Measurements from ENCODE around the gene UPK2. TPM values are rescaled to one million over a fixed set of nuclear protein-coding genes. Genes with fewer than 3 reads are reported as not detected.

Gene UPK2
- total RNA-seq, 2 experiments from 2014 or later = not detected

GRCh38 chr11:118912742-118913410 is 43.2 kb upstream of the UPK2 start:
- Mint-ChIP-seq H3K27ac (peak overlapping the region; percentile 100), H3K4me1 (ENCODE audit: low read depth) (peaks cover 86% of the 10 kb centered on the region), H3K36me3 (peaks cover 8% of the 10 kb centered on the region), H3K9me3 (no peaks in the 10 kb centered on the region), H3K4me3 (peak overlapping the region; percentile 75), H3K27me3 (no peaks in the 10 kb centered on the region)
- ChIA-PET CTCF (interaction anchor here (0.5 to 15.0 kb wide), 8 partner anchors 17 to 304 kb away, joined by 3 to 311 read pairs (median 5); partner anchors contain the start of genes BCL9L and UPK2), POLR2A (interaction anchor here (1.4 to 6.4 kb wide), 7 partner anchors 10 to 190 kb away, joined by 4 to 56 read pairs (median 9); partner anchors contain the start of genes BCL9L, CENATAC, CXCR5 and DDX6)
- intact Hi-C loops (cut with micrococcal nuclease) = no loop called here
- DNase-seq = peak; percentile 48

DNA sequence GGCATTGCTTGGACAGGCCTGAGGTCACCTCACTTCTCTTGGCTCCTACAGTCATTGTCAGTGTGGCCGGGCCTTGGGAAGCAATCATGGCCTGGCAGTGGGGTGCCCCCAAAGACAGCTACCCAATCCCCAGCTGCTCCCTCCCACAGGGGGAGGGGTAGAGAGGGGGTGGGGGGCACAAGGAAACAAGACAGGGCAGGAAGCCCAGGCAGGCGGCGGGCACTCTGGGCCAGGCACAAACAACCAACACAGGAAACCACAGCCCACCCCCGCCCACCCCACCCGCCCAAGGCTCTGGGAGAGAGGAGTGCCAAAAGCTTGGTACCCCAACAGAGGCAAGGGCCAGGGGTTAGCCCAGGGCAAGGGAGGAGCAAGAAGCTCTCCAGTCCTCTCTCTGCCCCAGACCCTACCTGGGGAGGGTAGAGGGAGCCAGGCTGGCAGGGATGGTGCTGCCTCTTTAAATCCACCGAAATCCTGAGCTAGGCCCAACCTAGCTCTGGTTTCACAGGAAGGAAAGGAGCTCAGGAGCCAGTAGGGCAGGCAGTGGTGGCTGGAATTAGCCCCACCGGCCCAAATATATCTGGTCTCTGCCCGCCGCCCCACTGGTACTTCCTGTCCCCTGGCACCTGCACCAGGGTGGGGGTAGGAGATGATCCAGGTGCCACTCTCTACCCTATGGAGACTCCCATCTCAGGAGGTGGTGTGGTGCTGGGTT is 42.5 kb upstream of the UPK2 start:
- H3K4me1 Mint-ChIP-seq (ENCODE audit: low read depth) = peaks cover 85% of the 10 kb centered on the region
- H3K36me3 Mint-ChIP-seq = peaks cover 8% of the 10 kb centered on the region
- POLR2A ChIA-PET = interaction anchor here (1.1 to 6.4 kb wide), 7 partner anchors 9 to 123 kb away, joined by 3 to 56 read pairs (median 9); partner anchors contain the start of genes BCL9L, CXCR5 and DDX6
- peak overlapping the region; percentile 57 for H3K4me3 Mint-ChIP-seq
- CTCF ChIA-PET = interaction anchor here (0.5 to 15.0 kb wide), 6 partner anchors 17 to 47 kb away, joined by 3 to 311 read pairs (median 4); partner anchors contain the start of genes BCL9L and UPK2
- peak; percentile 50 for DNase-seq
- intact Hi-C loops (cut with micrococcal nuclease) = loop anchor here (1.0 kb wide), 1 partner anchor 15 kb away; no protein-coding TSS in a partner anchor
- H3K27me3 Mint-ChIP-seq = no peaks in the 10 kb centered on the region
- H3K27ac Mint-ChIP-seq = peak overlapping the region; percentile 100
- no peaks in the 10 kb centered on the region for H3K9me3 Mint-ChIP-seq

GRCh38 chr11:118914178-118914918 is 41.8 kb upstream of the UPK2 start:
- H3K27ac Mint-ChIP-seq = peak overlapping the region; percentile 100
- intact Hi-C loops (cut with micrococcal nuclease) = loop anchor here (1.0 kb wide), 1 partner anchor 14 kb away; no protein-coding TSS in a partner anchor
- no peaks in the 10 kb centered on the region for H3K9me3 Mint-ChIP-seq
- peaks cover 87% of the 10 kb centered on the region for H3K4me1 Mint-ChIP-seq (ENCODE audit: low read depth)
- peak overlapping the region; percentile 57 for H3K4me3 Mint-ChIP-seq
- peak; percentile 88 for DNase-seq
- POLR2A ChIA-PET = interaction anchor here (1.1 to 6.4 kb wide), 7 partner anchors 8 to 124 kb away, joined by 3 to 56 read pairs (median 9); partner anchors contain the start of genes BCL9L, CXCR5 and DDX6
- peaks cover 4% of the 10 kb centered on the region for H3K36me3 Mint-ChIP-seq
- CTCF ChIA-PET = interaction anchor here (0.6 to 15.0 kb wide), 5 partner anchors 16 to 123 kb away, joined by 3 to 311 read pairs (median 3); partner anchors contain the start of genes BCL9L, DDX6 and UPK2
- no peaks in the 10 kb centered on the region for H3K27me3 Mint-ChIP-seq

GRCh38 chr11:118914987-118915386 is 41.1 kb upstream of the UPK2 start:
- CTCF ChIA-PET = interaction anchor here (0.8 to 15.0 kb wide), 2 partner anchors 15 to 123 kb away, joined by 3 to 311 read pairs; partner anchors contain the start of genes BCL9L and DDX6
- Mint-ChIP-seq H3K27me3 (no peaks in the 10 kb centered on the region), H3K4me1 (ENCODE audit: low read depth) (peaks cover 88% of the 10 kb centered on the region), H3K4me3 (peak overlapping the region; percentile 57), H3K36me3 (peaks cover 4% of the 10 kb centered on the region), H3K9me3 (no peaks in the 10 kb centered on the region), H3K27ac (peak overlapping the region; percentile 100)
- no peak for DNase-seq
- intact Hi-C loops (cut with micrococcal nuclease) = loop anchor here (1.0 kb wide), 1 partner anchor 13 kb away; no protein-coding TSS in a partner anchor
- POLR2A ChIA-PET = interaction anchor here (1.9 to 6.4 kb wide), 4 partner anchors 8 to 125 kb away, joined by 6 to 56 read pairs (median 40); partner anchors contain the start of genes BCL9L and DDX6

GRCh38 chr11:118915396-118915795 is 40.7 kb upstream of the UPK2 start:
- Mint-ChIP-seq H3K4me3 (no peak overlapping the region), H3K27me3 (no peaks in the 10 kb centered on the region), H3K9me3 (no peaks in the 10 kb centered on the region), H3K27ac (peak overlapping the region; percentile 100), H3K36me3 (peaks cover 4% of the 10 kb centered on the region), H3K4me1 (ENCODE audit: low read depth) (peaks cover 92% of the 10 kb centered on the region)
- POLR2A ChIA-PET = interaction anchor here (1.9 to 6.4 kb wide), 3 partner anchors 7 to 125 kb away, joined by 6 to 56 read pairs (median 43); partner anchors contain the start of genes BCL9L and DDX6
- CTCF ChIA-PET = interaction anchor here (0.8 to 15.0 kb wide), 2 partner anchors 15 to 124 kb away, joined by 3 to 311 read pairs; partner anchors contain the start of genes BCL9L and DDX6
- intact Hi-C loops (cut with micrococcal nuclease) = no loop called here
- DNase-seq = no peak

GRCh38 chr11:118915941-118916841 is 39.9 kb upstream of the UPK2 start:
- intact Hi-C loops (cut with micrococcal nuclease) = no loop called here
- Mint-ChIP-seq H3K36me3 (peaks cover 4% of the 10 kb centered on the region), H3K4me1 (ENCODE audit: low read depth) (peaks cover 96% of the 10 kb centered on the region), H3K9me3 (no peaks in the 10 kb centered on the region), H3K27me3 (no peaks in the 10 kb centered on the region), H3K27ac (peak overlapping the region; percentile 100), H3K4me3 (no peak overlapping the region)
- ChIA-PET POLR2A (no interaction called here), CTCF (interaction anchor here (1.0 to 15.0 kb wide), 2 partner anchors 10 to 14 kb away, joined by 3 to 311 read pairs; partner anchors contain the start of gene BCL9L)
- no peak for DNase-seq

- H3K9me3 Mint-ChIP-seq = no peaks in the 10 kb centered on the region
- DNase-seq = no peak
- intact Hi-C loops (cut with micrococcal nuclease) = no loop called here
- H3K27ac Mint-ChIP-seq = peak overlapping the region; percentile 100
- peak overlapping the region; percentile 92 for H3K4me3 Mint-ChIP-seq
- ChIA-PET POLR2A (no interaction called here), CTCF (interaction anchor here (1.0 to 15.0 kb wide), 2 partner anchors 10 to 13 kb away, joined by 3 to 311 read pairs; partner anchors contain the start of gene BCL9L)
- peaks cover 95% of the 10 kb centered on the region for H3K4me1 Mint-ChIP-seq (ENCODE audit: low read depth)
- no peaks in the 10 kb centered on the region for H3K27me3 Mint-ChIP-seq
- peaks cover 4% of the 10 kb centered on the region for H3K36me3 Mint-ChIP-seq
Measured at GRCh38 chr11:118916842-118917388, 39.2 kb upstream of the UPK2 start.

DNA sequence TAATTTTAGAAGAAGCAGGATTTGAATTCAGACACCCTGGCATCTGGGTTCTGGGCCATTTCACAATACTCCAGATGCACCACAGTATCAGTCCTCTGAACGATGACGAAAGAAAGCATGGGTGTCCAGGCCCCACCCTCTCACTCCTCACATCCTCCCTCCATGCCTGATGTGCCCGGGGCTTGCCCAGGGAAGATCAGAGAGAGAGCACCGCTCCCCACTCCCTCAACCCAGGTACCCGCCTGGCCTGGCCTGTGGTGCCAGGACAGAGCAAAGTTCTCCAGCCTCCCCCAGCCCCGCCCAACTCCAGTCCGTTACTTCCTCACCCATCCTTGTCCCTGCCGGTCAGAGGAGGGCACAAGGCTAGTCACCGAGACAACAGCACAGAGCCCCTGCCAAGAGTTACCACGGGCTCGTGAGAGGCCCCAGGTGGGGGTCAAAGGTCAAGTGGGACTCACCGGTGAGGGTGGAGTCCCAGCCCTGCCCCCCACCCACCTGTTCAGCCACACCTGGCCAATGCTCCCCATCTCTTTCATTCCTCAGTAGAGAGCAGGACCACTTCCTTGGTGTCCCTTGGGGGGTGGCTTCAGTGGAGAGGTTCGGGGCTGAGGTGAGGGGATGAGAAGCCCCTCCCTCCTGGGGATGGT is 38.5 kb upstream of the UPK2 start:
- Mint-ChIP-seq H3K27me3 (no peaks in the 10 kb centered on the region), H3K4me1 (ENCODE audit: low read depth) (peaks cover 89% of the 10 kb centered on the region), H3K27ac (peak overlapping the region; percentile 100), H3K9me3 (no peaks in the 10 kb centered on the region), H3K4me3 (peak overlapping the region; percentile 92), H3K36me3 (peaks cover 4% of the 10 kb centered on the region)
- intact Hi-C loops (cut with micrococcal nuclease) = no loop called here
- POLR2A ChIA-PET = no interaction called here
- CTCF ChIA-PET = interaction anchor here (15.0 kb wide), 1 partner anchor 13 kb away, joined by 311 read pairs; the partner anchor contains the start of gene BCL9L
- DNase-seq = peak; percentile 81

- Mint-ChIP-seq H3K4me1 (ENCODE audit: low read depth) (peaks cover 89% of the 10 kb centered on the region), H3K9me3 (no peaks in the 10 kb centered on the region), H3K27ac (peak overlapping the region; percentile 100), H3K36me3 (peaks cover 4% of the 10 kb centered on the region), H3K4me3 (peak overlapping the region; percentile 92), H3K27me3 (no peaks in the 10 kb centered on the region)
- CTCF ChIA-PET = no interaction called here
- intact Hi-C loops (cut with micrococcal nuclease) = no loop called here
- DNase-seq = peak; percentile 64
- POLR2A ChIA-PET = interaction anchor here (0.7 kb wide), 1 partner anchor 10 kb away, joined by 3 read pairs; no protein-coding TSS in a partner anchor
Measured at GRCh38 chr11:118918128-118918685, 37.9 kb upstream of the UPK2 start.
